Effector CD8-positive, alpha-beta T cell (primary cell): ENCODE data around the gene SRSF9.
"Not testable (repeated sequence)": the region's sequence is repeated elsewhere in the genome, so short reads cannot be mapped to it uniquely, and the experiment has no call there.

Experiments used
- DNase-seq: peaks from one replicate; lab custom pipeline; 2025; lab: John Stamatoyannopoulos, UW

Gene SRSF9

GRCh38 chr12:120447992-120448391 is 21.6 kb downstream of the SRSF9 start:
- no peak for DNase-seq

GRCh38 chr12:120446844-120447178 is 22.7 kb downstream of the SRSF9 start:
- DNase-seq = not testable (repeated sequence)

- DNase-seq = peak; percentile 72
Measured at GRCh38 chr12:120445911-120446843, 23.4 kb downstream of the SRSF9 start, which contains the start of the genes GATC and TRIAP1. Gene GATC, plus strand, starts transcription at chr12:120446444. Its CDS starts 37 bp downstream, at chr12:120446481. Gene TRIAP1, minus strand, starts transcription at chr12:120446384. Its CDS starts 12 bp downstream, at chr12:120446372.

GRCh38 chr12:120444676-120445075 is 24.9 kb downstream of the SRSF9 start:
- DNase-seq = no peak

DNA sequence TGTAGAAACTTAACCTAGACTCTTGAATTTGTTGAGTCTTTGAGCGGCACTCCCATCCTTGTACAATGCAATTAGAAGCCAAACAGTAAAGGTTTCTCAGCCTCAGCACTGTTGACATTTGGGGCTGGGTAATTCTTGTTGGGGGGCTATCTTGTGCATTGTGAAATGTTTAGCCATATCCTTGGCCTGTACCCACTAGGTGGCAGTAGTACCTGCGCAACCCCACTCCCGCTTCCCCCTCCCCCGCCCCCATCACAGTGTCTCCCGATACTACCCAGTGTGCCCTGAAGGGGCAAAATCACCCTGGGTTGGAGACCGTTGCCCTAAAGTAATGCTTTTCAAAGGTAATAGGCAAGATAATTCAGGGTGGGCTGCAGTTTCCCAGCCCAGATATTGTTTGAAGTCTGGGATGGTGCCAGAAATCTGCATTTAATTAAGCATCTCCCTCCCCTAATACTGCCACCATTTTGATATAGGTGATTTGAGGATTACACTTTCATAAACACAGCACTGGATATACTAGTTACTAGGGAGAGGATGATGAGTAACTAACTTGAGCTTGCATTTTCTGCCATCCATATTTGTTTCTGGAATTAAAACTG is 29.8 kb downstream of the SRSF9 start:
- peak; percentile 75 for DNase-seq

GRCh38 chr12:120438495-120439198 is 30.9 kb downstream of the SRSF9 start:
- no peak for DNase-seq

GRCh38 chr12:120437735-120438494 is 31.6 kb downstream of the SRSF9 start, which contains the start of gene COX6A1:
Gene COX6A1, plus strand, starts transcription at chr12:120438113. Its CDS starts 14 bp downstream, at chr12:120438127.
- peak; percentile 93 for DNase-seq

DNA sequence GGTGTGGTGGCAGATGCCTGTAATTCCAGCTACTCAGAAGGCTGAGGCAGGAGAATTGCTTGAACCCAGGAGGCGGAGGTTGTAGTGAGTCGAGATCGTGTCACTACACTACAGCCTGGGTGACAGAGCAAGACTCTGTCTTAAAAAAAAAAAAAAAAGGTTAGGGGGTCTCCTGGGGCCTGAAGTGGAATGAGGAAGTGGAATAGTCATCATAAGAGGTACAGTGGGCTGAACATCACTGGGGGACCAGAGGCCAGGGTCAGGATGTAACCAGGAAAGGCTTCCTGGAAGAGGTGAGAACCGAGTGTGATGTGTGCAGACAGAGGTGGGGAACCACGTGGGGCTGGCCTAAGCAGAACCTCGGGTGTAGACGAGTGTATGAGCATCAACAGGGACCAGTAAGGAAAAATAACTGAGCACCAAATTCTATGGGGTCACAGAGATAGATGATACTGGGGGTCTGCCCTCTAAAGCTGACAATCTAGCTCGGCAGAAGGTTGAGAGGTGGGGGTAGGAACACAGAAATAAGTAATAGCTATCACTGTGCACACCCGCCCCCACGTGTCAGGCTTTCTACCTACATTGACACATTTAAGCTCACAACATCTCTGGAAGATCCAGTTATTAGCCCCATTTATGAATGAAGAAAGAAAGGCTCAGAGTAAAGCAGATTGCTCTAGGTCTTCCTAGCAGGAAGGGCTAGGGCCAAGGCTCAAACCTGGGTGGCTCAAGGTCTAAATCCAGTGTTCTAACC is 36.6 kb downstream of the SRSF9 start:
- DNase-seq = no peak

- no peak for DNase-seq
Measured at GRCh38 chr12:120429368-120429767, 40.2 kb downstream of the SRSF9 start.

- no peak for DNase-seq
Measured at GRCh38 chr12:120428597-120429229, 40.8 kb downstream of the SRSF9 start.

GRCh38 chr12:120425797-120426196 is 43.8 kb downstream of the SRSF9 start:
- DNase-seq = no peak

DNA sequence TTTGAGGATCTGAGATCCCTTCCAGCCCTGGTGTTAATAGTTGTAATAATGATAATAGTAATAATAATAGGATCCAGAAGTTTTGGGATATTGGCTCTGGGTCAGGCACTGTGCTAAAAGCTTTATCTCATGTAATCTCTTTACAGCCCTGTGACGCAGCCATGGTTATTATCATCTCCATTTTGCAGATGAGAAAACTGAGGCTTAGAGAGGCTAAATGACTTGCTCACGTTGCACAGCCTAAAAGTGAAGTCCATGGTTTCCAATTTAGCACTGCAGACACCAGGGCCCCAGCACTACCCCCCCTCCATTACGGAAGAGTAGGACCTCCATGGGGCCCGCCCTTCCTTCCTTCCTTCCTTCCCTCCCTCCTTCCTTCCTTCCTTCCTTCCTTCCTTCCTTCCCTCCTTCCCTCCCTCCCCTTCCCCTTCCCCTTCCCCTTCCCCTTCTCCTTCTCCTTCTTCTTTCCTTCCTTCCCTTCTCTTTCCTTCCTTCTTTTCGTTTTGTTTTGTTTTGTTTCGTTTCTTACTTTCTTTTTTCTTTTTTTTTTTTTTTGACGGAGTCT is 46.6 kb downstream of the SRSF9 start:
- no peak for DNase-seq

DNA sequence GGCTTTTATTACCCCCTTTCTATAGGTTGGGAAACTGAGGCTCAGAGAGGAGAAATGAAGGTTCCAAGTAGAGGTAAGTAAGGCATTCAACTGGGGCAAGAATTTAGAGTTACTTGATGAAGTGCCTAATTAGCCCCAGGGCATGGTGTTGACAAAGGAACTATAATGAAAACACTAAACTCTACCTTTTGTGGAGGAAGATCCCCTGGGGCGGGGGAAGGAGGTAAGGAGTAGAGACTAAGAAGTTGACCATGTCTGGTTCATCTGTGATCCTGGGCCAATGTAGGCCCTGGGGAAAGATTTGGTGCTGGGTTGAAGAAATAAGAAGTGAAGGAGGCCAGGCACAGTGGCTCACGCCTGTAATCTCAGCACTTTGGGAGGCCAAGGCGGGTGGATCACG is 47.8 kb downstream of the SRSF9 start:
- no peak for DNase-seq

GRCh38 chr12:120417917-120418580 is 51.5 kb downstream of the SRSF9 start:
- DNase-seq = no peak

GRCh38 chr12:120416490-120417216 is 52.9 kb downstream of the SRSF9 start:
- DNase-seq = no peak

DNA sequence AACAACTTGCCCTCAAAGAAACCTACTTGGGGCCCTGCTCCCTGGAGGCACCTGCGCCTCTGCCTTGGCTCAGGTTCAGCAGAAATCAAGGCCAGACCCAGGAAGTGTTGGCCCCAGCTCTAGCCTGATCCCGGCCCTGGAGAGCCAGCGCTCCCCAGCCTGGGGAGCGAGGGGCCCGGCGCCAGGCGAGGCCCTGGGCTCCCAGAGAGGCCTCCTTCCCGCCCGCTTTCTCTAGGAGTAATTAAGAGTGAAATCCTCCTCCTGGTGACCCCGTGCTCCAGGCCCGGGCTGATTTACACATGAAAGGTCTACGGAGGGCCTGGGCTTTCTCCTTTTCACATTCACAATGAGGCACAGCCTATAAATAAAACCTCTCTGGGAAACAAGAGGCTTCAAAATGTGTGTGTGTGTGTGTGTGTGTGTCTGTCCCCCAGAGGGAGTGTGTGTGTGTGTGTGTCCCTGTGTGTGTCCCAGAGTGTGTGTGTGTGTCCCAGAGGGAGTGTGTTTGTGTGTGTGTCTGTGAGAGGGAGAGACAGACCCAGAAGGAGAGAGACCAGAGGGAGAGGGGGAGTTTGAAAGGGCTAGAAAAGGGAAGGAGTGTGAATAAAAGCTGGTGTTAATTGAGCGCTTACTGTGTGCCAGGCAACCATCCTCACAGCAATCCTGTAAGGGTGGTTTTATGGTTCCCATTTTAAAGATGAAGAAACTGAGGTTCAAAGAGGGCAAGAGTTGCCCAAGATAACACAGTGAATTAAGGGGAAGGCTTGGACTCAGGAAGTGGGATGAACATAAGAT is 55.5 kb downstream of the SRSF9 start:
- DNase-seq = no peak

DNA sequence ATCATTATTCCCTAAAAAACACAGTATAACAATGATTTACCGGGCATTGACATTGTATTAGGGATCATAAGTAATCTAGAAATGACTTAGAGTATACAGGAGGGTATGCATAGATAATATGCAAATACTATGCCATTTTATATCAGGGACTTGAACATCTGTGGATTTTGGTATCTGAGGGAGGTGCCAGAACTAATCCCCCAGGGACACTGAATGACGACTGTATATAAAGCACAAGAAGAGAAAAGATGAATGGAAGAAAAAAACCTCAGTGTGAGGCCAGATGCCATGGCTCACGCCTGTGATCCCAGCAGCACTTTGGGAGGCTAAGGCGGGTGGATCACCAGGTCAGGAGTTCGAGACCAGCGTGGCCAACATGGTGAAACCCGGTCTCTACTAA is 57.1 kb downstream of the SRSF9 start:
- DNase-seq = no peak
